ENCODE results near the gene DBN1.

DBN1 gene

GRCh38 chr5:177410575-177410974, 62.9 kb downstream of the DBN1 start:
- no peak for DNase-seq (ENCODE audit: low read depth in 2 of 3, low spot score in 2 of 3)

- DNase-seq (ENCODE audit: low read depth in 2 of 3, low spot score in 2 of 3) = no peak
Observed at GRCh38 chr5:177409043-177409801, 64.2 kb downstream of the DBN1 start, which contains the start of gene F12. TSS of gene F12 (minus strand) at chr5:177409564. CDS start at chr5:177409527, 37 bp downstream.
